MM.1S (cell line): ENCODE data around the gene CNTNAP4.

Experiments
- DNase-seq: peaks from one replicate; pipeline ENCODE4 v3.0.0-alpha.2; 2015
- H2AFZ ChIP-seq: fragments of 300-600 bp; sonication (generic); 2 replicates; pipeline ENCODE4 v1.6.0; 2016; ENCODE audit warnings: antibody characterized with exemption, low read length
- H3F3A ChIP-seq: fragments of 300-600 bp; sonication (generic); 2 replicates; pipeline ENCODE4 v1.6.1; 2016; ENCODE audit warnings: mild to moderate bottlenecking, antibody characterized with exemption, low read length, moderate library complexity, mixed read lengths; ENCODE audit not compliant: insufficient read depth
- H3K27ac ChIP-seq: fragments of 300-600 bp; sonication (generic); 2 replicates; pipeline ENCODE4 v1.5.1; 2016; ENCODE audit warnings: mild to moderate bottlenecking, low read length
- H3K27me3 ChIP-seq: fragments of 300-600 bp; sonication (generic); replicated peaks from 2 replicates; pipeline ENCODE4 v1.6.0; 2016; ENCODE audit warnings: low read length; ENCODE audit not compliant: insufficient read depth
- H3K36me3 ChIP-seq: fragments of 300-600 bp; sonication (generic); replicated peaks from 2 replicates; pipeline ENCODE4 v1.6.1; 2016; ENCODE audit warnings: mild to moderate bottlenecking, low read length, mixed read lengths; ENCODE audit not compliant: insufficient read depth
- H3K4me1 ChIP-seq: fragments of 300-600 bp; sonication (generic); 2 replicates; pipeline ENCODE4 v1.6.1; 2016; ENCODE audit warnings: low read length, mixed read lengths
- H3K4me2 ChIP-seq: fragments of 300-600 bp; sonication (generic); 2 replicates; pipeline ENCODE4 v1.6.0; 2016; ENCODE audit warnings: low read depth, low read length
- H3K4me3 ChIP-seq: fragments of 300-600 bp; sonication (generic); 2 replicates; pipeline ENCODE4 v1.5.1; 2016; ENCODE audit warnings: low read length, mixed read lengths
- H3K79me2 ChIP-seq: fragments of 300-600 bp; sonication (generic); 2 replicates; pipeline ENCODE4 v1.6.1; 2016; ENCODE audit warnings: mixed run types, low read length, mixed read lengths
- H3K9ac ChIP-seq: fragments of 300-600 bp; sonication (generic); 2 replicates; pipeline ENCODE4 v1.6.1; 2016; ENCODE audit warnings: low read length, mixed read lengths
- H3K9me2 ChIP-seq: fragments of 300-600 bp; sonication (generic); replicated peaks from 2 replicates; pipeline ENCODE4 v1.6.1; 2016; ENCODE audit warnings: mild to moderate bottlenecking, low read length, mixed read lengths; ENCODE audit not compliant: insufficient read depth
- H3K9me3 ChIP-seq: fragments of 300-600 bp; sonication (generic); replicated peaks from 2 replicates; pipeline ENCODE4 v1.6.1; 2016; ENCODE audit warnings: mild to moderate bottlenecking, low read length, mixed read lengths; ENCODE audit not compliant: insufficient read depth
- H4K20me1 ChIP-seq: fragments of 300-600 bp; sonication (generic); 2 replicates; pipeline ENCODE4 v1.6.1; 2016; ENCODE audit warnings: mild to moderate bottlenecking, low read length, moderate library complexity, mixed read lengths; ENCODE audit not compliant: insufficient read depth
- EZH2 ChIP-seq: fragments of 300-600 bp; sonication (generic); optimal IDR thresholded peaks from 2 replicates; pipeline ENCODE3; 2017; ENCODE audit warnings: low read depth, mild to moderate bottlenecking, antibody characterized with exemption, low read length, mixed read lengths
- EZH2phosphoT487 ChIP-seq: fragments of 300-600 bp; sonication (generic); IDR thresholded peaks from 2 replicates; pipeline ENCODE4 v1.6.1; 2018; ENCODE audit warnings: antibody characterized with exemption, low read length
- TF ChIP-seq, protein P1 (sequence below): fragments of 300-600 bp; sonication (generic); IDR thresholded peaks from 2 replicates; pipeline ENCODE4 v1.5.1; 2016; ENCODE audit warnings: antibody characterized with exemption, low read length, mixed read lengths

CNTNAP4 gene

GRCh38 chr16:76441391-76441790 lies 164.2 kb downstream of the CNTNAP4 start:
- no peaks in the 10 kb centered on the region for H3K27me3 ChIP-seq
- DNase-seq: no peak

DNA sequence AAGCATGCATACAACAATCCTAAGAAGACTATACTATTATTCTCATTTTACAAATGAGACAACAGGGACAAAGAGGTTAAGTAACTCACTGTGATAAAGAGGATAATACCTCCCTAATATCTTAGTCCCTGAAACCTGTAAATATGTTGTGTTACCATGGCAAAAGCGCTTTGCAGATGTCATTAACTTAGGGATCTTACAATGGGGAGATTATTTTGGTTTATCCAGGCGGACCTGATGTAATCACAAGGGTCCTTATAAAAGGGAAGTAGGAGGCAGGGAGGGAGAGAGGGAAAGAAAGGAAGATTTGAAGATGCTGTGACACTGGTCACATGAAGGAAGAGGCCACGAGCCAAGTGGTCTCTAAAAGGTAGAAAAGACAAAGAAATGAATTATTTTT lies 164.7 kb downstream of the CNTNAP4 start:
- Histone ChIP-seq H3K4me1 (no peaks in the 10 kb centered on the region), H3K9me3 (no peaks in the 10 kb centered on the region), H2AFZ (no peak overlapping the region), H3K27ac (no peak overlapping the region), H3K4me2 (no peak overlapping the region), H4K20me1 (no peaks in the 10 kb centered on the region), H3K27me3 (no peaks in the 10 kb centered on the region), H3F3A (no peaks in the 10 kb centered on the region), H3K9me2 (no peaks in the 10 kb centered on the region), H3K79me2 (no peaks in the 10 kb centered on the region), H3K36me3 (no peaks in the 10 kb centered on the region), H3K4me3 (no peak overlapping the region), H3K9ac (no peak overlapping the region)
- no peak for DNase-seq
- TF ChIP-seq, protein P1, sequence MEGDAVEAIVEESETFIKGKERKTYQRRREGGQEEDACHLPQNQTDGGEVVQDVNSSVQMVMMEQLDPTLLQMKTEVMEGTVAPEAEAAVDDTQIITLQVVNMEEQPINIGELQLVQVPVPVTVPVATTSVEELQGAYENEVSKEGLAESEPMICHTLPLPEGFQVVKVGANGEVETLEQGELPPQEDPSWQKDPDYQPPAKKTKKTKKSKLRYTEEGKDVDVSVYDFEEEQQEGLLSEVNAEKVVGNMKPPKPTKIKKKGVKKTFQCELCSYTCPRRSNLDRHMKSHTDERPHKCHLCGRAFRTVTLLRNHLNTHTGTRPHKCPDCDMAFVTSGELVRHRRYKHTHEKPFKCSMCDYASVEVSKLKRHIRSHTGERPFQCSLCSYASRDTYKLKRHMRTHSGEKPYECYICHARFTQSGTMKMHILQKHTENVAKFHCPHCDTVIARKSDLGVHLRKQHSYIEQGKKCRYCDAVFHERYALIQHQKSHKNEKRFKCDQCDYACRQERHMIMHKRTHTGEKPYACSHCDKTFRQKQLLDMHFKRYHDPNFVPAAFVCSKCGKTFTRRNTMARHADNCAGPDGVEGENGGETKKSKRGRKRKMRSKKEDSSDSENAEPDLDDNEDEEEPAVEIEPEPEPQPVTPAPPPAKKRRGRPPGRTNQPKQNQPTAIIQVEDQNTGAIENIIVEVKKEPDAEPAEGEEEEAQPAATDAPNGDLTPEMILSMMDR: no peak
- no peak for TF ChIP-seq EZH2phosphoT487

More at GRCh38 chr16:76441391-76441790, 164.2 kb downstream of the CNTNAP4 start:
- Histone ChIP-seq H3K9ac (no peak overlapping the region), H3K4me3 (no peak overlapping the region), H3K79me2 (no peaks in the 10 kb centered on the region), H3K4me2 (no peak overlapping the region), H3F3A (no peaks in the 10 kb centered on the region), H3K9me2 (no peaks in the 10 kb centered on the region), H3K4me1 (no peaks in the 10 kb centered on the region), H4K20me1 (no peaks in the 10 kb centered on the region), H3K27ac (no peak overlapping the region), H3K36me3 (no peaks in the 10 kb centered on the region), H2AFZ (no peak overlapping the region), H3K9me3 (no peaks in the 10 kb centered on the region)
- TF ChIP-seq, protein P1: no peak
- no peak for TF ChIP-seq EZH2
- TF ChIP-seq EZH2phosphoT487: no peak

GRCh38 chr16:76443973-76444372 lies 166.8 kb downstream of the CNTNAP4 start:
- no peak overlapping the region for H3K27ac ChIP-seq
- H3F3A ChIP-seq: no peaks in the 10 kb centered on the region
- H3K27me3 ChIP-seq: no peaks in the 10 kb centered on the region
- H3K9ac ChIP-seq: no peak overlapping the region
- H3K4me1 ChIP-seq: no peaks in the 10 kb centered on the region
- H3K79me2 ChIP-seq: no peaks in the 10 kb centered on the region
- H3K9me3 ChIP-seq: no peaks in the 10 kb centered on the region
- H3K4me2 ChIP-seq: no peak overlapping the region
- H3K4me3 ChIP-seq: no peak overlapping the region
- DNase-seq: no peak
- H3K9me2 ChIP-seq: no peaks in the 10 kb centered on the region
- no peak for TF ChIP-seq EZH2
- TF ChIP-seq, protein P1: no peak
- TF ChIP-seq EZH2phosphoT487: no peak
- no peaks in the 10 kb centered on the region for H3K36me3 ChIP-seq
- no peak overlapping the region for H2AFZ ChIP-seq
- H4K20me1 ChIP-seq: no peaks in the 10 kb centered on the region
